Measurements from ENCODE around the gene ALDOC. TPM values are rescaled to one million over a fixed set of nuclear protein-coding genes. Genes with fewer than 3 reads are reported as not detected.

Gene ALDOC
- total RNA-seq, 2 experiments from 2014 or later, result 46.2 to 62.4 TPM

DNA sequence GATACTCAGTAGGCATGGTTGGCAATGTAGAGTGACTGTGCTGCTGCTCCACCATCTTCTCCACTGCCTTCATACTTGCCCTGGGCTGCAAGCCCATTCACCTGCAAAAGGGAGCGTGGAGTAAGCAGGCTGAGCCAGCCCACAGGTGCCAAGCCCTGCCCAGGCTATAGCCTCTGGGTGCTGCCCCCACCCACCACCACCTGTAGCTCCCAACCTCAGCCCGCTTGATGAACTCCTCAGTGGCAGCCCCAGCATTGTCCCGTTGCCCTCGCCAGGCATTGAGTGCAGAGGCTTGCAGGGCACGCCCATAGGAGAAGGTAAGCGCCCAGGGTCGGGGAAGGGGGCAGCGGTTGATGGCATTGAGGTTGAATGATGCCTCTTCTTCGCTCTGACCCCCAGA is 3.2 kb downstream of the ALDOC start:
- Histone ChIP-seq H4K20me1 (ENCODE audit: insufficient read depth, low read length) (no peaks in the 10 kb centered on the region), H3K4me3 (ENCODE audit: low read depth, low read length, poor library complexity, severe bottlenecking) (no peak overlapping the region), H3K9me2 (ENCODE audit: insufficient read depth, low read length) (no peaks in the 10 kb centered on the region), H3K9me3 (ENCODE audit: low read length) (no peaks in the 10 kb centered on the region), H3K36me3 (ENCODE audit: insufficient read depth, low read length) (peaks cover 37% of the 10 kb centered on the region), H3K4me1 (ENCODE audit: insufficient read depth, low read length, poor library complexity, severe bottlenecking) (peaks cover 24% of the 10 kb centered on the region), H3K79me2 (ENCODE audit: insufficient read depth, low read depth, low read length) (no peaks in the 10 kb centered on the region), H3K4me2 (ENCODE audit: low read length) (no peak overlapping the region), H3K27ac (ENCODE audit: low read depth, low read length, poor library complexity, severe bottlenecking) (no peak overlapping the region), H2AFZ (ENCODE audit: low read length) (no peak overlapping the region)
- ChIA-PET POLR2A (no interaction called here), CTCF (ENCODE audit: unreplicated experiment) (no interaction called here)
- TF ChIP-seq, protein P1, sequence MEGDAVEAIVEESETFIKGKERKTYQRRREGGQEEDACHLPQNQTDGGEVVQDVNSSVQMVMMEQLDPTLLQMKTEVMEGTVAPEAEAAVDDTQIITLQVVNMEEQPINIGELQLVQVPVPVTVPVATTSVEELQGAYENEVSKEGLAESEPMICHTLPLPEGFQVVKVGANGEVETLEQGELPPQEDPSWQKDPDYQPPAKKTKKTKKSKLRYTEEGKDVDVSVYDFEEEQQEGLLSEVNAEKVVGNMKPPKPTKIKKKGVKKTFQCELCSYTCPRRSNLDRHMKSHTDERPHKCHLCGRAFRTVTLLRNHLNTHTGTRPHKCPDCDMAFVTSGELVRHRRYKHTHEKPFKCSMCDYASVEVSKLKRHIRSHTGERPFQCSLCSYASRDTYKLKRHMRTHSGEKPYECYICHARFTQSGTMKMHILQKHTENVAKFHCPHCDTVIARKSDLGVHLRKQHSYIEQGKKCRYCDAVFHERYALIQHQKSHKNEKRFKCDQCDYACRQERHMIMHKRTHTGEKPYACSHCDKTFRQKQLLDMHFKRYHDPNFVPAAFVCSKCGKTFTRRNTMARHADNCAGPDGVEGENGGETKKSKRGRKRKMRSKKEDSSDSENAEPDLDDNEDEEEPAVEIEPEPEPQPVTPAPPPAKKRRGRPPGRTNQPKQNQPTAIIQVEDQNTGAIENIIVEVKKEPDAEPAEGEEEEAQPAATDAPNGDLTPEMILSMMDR (conservative IDR thresholded peaks at IDR 0.05; ENCODE audit: low read length), result no peak
- no peak for TF ChIP-seq EZH2phosphoT487 (IDR thresholded peaks at IDR 0.05; ENCODE audit: borderline replicate concordance, low read depth, low read length)
- BruUV-seq (replicated peaks), result no TSS peak
- intact Hi-C loops (cut with micrococcal nuclease; ENCODE audit: unreplicated experiment), result no loop called here
- no peak for DNase-seq (ENCODE audit: low spot score)

DNA sequence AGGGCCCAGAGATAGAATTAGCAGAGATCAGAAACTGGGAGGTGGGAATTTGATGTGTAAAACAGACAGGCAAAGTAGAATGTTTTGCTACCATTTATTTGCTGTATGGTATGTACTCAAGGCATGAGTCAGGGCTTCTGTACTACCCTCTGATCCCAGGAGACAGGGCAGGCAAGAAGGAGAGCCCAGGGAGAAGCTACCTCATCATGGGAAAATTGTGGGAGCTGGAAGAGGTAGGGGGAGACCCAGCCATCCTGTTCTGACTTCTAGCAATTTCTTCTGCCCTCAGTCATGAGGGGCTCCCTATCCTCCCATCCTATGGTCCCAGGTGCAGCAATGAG is 3.7 kb downstream of the ALDOC start:
- intact Hi-C loops (cut with micrococcal nuclease; ENCODE audit: unreplicated experiment), result no loop called here
- BruUV-seq (replicated peaks), result no TSS peak

More for the DNA sequence above, 3.7 kb downstream of the ALDOC start:
- H3K36me3 ChIP-seq (ENCODE audit: insufficient read depth, low read length), result peaks cover 32% of the 10 kb centered on the region
- no peaks in the 10 kb centered on the region for H3K9me3 ChIP-seq (ENCODE audit: low read length)
- no peaks in the 10 kb centered on the region for H3K79me2 ChIP-seq (ENCODE audit: insufficient read depth, low read depth, low read length)
- POLR2A ChIA-PET, result no interaction called here
- no peak for DNase-seq (ENCODE audit: low spot score)
- no peaks in the 10 kb centered on the region for H3K9me2 ChIP-seq (ENCODE audit: insufficient read depth, low read length)
- H3K4me3 ChIP-seq (ENCODE audit: low read depth, low read length, poor library complexity, severe bottlenecking), result no peak overlapping the region
- H3K4me2 ChIP-seq (ENCODE audit: low read length), result no peak overlapping the region
- no peaks in the 10 kb centered on the region for H4K20me1 ChIP-seq (ENCODE audit: insufficient read depth, low read length)
- no peak overlapping the region for H2AFZ ChIP-seq (ENCODE audit: low read length)
- TF ChIP-seq EZH2phosphoT487 (IDR thresholded peaks at IDR 0.05; ENCODE audit: borderline replicate concordance, low read depth, low read length), result no peak
- TF ChIP-seq, protein P1 (conservative IDR thresholded peaks at IDR 0.05; ENCODE audit: low read length), result no peak
- H3K27ac ChIP-seq (ENCODE audit: low read depth, low read length, poor library complexity, severe bottlenecking), result no peak overlapping the region
- CTCF ChIA-PET (ENCODE audit: unreplicated experiment), result no interaction called here
- peaks cover 28% of the 10 kb centered on the region for H3K4me1 ChIP-seq (ENCODE audit: insufficient read depth, low read length, poor library complexity, severe bottlenecking)

All from OCI-LY7 (cell line).